Measurements from ENCODE around the gene FLT3.

FLT3 gene

GRCh38 chr13:28048768-28049167, 51.6 kb downstream of the FLT3 start:
- in situ Hi-C loops (cut with HindIII; ENCODE audit: low sequenced_read_pairs), result no loop called here
- no peak for DNase-seq (ENCODE audit: low read depth)
- no peak for TF ChIP-seq CTCF (IDR thresholded peaks at IDR 0.05; ENCODE audit: low read depth, low read length, missing control alignments)
- no peak overlapping the region for H3K4me3 ChIP-seq (ENCODE audit: low read depth, low read length)

GRCh38 chr13:28047757-28048388, 52.5 kb downstream of the FLT3 start:
- no peak for TF ChIP-seq CTCF (IDR thresholded peaks at IDR 0.05; ENCODE audit: low read depth, low read length, missing control alignments)
- DNase-seq (ENCODE audit: low read depth), result no peak
- in situ Hi-C loops (cut with HindIII; ENCODE audit: low sequenced_read_pairs), result no loop called here
- H3K4me3 ChIP-seq (ENCODE audit: low read depth, low read length), result no peak overlapping the region

DNA sequence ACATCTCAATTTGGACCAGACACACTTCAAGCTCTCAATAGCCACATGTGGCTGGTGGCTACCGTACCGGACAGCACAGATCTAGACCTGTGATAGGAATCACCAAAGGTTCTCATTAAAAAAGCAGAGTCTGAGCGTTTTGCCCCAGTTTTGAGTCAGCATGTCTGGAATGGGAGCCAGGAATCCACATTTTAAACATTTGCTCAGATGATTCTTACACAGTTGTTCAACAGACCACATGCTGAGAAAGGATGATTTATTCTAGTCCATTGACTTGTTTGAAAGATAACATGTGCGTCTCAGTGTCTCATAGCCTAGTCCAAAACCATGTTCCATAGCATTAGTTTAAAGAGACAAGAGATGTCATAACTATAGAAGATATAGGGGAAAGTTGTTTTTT, 53.4 kb downstream of the FLT3 start:
- TF ChIP-seq CTCF (IDR thresholded peaks at IDR 0.05; ENCODE audit: low read depth, low read length, missing control alignments), result no peak
- DNase-seq (ENCODE audit: low read depth), result no peak
- no peak overlapping the region for H3K4me3 ChIP-seq (ENCODE audit: low read depth, low read length)
- in situ Hi-C loops (cut with HindIII; ENCODE audit: low sequenced_read_pairs), result no loop called here

GRCh38 chr13:28045861-28046260, 54.5 kb downstream of the FLT3 start:
- in situ Hi-C loops (cut with HindIII; ENCODE audit: low sequenced_read_pairs), result no loop called here

DNA sequence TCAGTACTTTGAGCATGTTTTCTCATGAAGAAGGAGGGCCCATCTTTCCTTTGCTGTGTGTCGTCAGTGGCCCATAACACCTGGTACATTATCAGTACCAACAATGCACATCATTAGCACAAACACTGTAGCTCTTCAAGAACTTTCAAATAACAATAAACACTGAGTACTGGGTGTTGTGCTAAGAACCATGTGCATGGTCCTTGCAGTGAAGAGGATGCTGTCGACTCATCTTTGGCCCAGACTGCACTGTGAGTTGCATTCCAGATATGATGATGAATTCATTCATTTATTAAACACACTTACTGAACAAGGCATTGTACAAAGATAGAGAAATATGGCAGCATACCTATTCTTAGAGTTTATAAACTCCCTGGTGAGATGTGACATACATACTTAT, 55.8 kb downstream of the FLT3 start:
- no peak for DNase-seq (ENCODE audit: low read depth)
- no peak overlapping the region for H3K4me3 ChIP-seq (ENCODE audit: low read depth, low read length)
- no peak for TF ChIP-seq CTCF (IDR thresholded peaks at IDR 0.05; ENCODE audit: low read depth, low read length, missing control alignments)
- in situ Hi-C loops (cut with HindIII; ENCODE audit: low sequenced_read_pairs), result no loop called here

More at GRCh38 chr13:28045861-28046260, 54.5 kb downstream of the FLT3 start:
- no peak overlapping the region for H3K4me3 ChIP-seq (ENCODE audit: low read depth, low read length)
- DNase-seq (ENCODE audit: low read depth), result no peak
- TF ChIP-seq CTCF (IDR thresholded peaks at IDR 0.05; ENCODE audit: low read depth, low read length, missing control alignments), result no peak

DNA sequence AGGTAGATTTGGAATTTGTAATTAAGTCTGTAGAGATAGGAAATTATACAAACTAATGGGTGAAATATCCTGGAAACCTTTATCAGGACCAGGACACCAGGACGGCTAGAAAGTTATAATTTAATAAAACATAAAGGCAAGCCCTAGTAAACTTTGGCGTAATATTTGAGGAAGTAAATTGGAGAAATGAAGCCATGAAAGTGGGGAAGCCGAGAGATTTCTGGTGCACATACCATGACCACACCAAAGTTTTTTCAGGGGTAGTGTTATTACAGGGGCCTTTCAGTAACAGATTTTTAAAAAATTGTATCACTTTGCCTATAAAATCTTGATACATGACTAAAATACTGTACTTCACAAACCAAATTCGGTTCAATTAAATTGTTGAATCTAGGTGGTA, 57.2 kb downstream of the FLT3 start:
- no peak for DNase-seq (ENCODE audit: low read depth)
- H3K4me3 ChIP-seq (ENCODE audit: low read depth, low read length), result no peak overlapping the region
- TF ChIP-seq CTCF (IDR thresholded peaks at IDR 0.05; ENCODE audit: low read depth, low read length, missing control alignments), result no peak
- in situ Hi-C loops (cut with HindIII; ENCODE audit: low sequenced_read_pairs), result no loop called here

Measured in astrocyte of the cerebellum (primary cell).